BLaER1 (cell line): ENCODE results near the gene SMPD3.

Experiments used
- H3K27ac ChIP-seq: shearing (Covaris generic); formaldehyde crosslinking; 2 replicates; pipeline ENCODE4 v1.8.1; 2022
- H3K27me3 ChIP-seq: shearing (Covaris generic); formaldehyde crosslinking; 2 replicates; pipeline ENCODE4 v1.8.1; 2022
- H3K36me3 ChIP-seq: shearing (Covaris generic); formaldehyde crosslinking; 2 replicates; pipeline ENCODE4 v1.8.1; 2022
- H3K4me1 ChIP-seq: shearing (Covaris generic); formaldehyde crosslinking; 2 replicates; pipeline ENCODE4 v1.8.1; 2022
- H3K4me2 ChIP-seq: shearing (Covaris generic); formaldehyde crosslinking; 2 replicates; pipeline ENCODE4 v1.8.1; 2022
- H3K4me3 ChIP-seq: shearing (Covaris generic); formaldehyde crosslinking; 2 replicates; pipeline ENCODE4 v1.8.1; 2022
- H3K9ac ChIP-seq: shearing (Covaris generic); formaldehyde crosslinking; 2 replicates; pipeline ENCODE4 v1.8.1; 2022
- H3K9me3 ChIP-seq: shearing (Covaris generic); formaldehyde crosslinking; 2 replicates; pipeline ENCODE4 v1.8.1; 2022
- H4K20me1 ChIP-seq: shearing (Covaris generic); formaldehyde crosslinking; 2 replicates; pipeline ENCODE4 v1.8.1; 2022
- Cebpa-rat ChIP-seq: shearing (Covaris generic); IDR thresholded peaks from 2 replicates; pipeline ENCODE4 v1.8.1; 2022

The SMPD3 gene

DNA sequence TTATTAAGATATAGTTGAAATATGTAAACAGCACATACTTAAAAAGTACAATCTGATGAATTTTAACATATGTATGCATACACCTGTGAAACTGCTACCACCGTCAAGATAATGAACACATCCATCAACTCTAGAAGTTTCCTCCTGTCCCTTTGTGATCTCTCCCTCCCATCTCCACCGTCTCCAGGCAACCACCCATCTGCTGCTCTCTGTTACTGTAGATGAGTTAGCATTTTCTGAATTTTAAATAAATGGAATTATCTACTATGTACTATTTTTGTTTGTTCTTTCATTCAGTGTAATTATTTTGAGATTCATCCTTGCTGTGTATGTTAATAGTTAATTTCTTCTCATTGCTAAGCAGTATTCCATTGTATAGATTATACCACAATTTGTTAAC is 40.2 kb upstream of the SMPD3 start:
- H3K27me3 ChIP-seq: no peaks in the 10 kb centered on the region
- no peaks in the 10 kb centered on the region for H3K36me3 ChIP-seq
- TF ChIP-seq Cebpa-rat: no peak
- peaks cover 63% of the 10 kb centered on the region for H3K4me1 ChIP-seq
- H4K20me1 ChIP-seq: no peaks in the 10 kb centered on the region
- H3K9ac ChIP-seq: no peak overlapping the region
- peak overlapping the region; percentile 29; the same call in 1 of the 2 replicates for H3K4me2 ChIP-seq
- no peak overlapping the region for H3K4me3 ChIP-seq
- H3K27ac ChIP-seq: no peak overlapping the region
- peaks cover 5% of the 10 kb centered on the region for H3K9me3 ChIP-seq

DNA sequence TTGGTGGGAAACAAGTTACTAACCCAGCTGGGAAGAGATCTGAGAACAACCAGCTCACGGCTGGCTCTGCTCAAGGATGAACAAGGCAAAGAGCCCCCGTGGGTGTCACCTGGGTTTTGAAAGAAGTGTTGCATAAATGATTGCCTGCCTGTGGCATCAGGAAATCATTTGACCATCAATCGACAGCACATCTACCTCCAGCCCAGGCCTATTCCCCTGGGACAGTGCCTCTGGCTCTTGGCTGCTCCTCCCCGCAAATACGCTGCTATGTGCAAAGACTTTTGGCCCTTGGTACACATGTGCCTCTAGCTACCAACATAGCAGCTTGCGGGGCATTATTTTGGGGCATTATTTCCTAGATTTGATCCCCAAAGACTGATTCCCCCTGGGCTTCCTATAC is 39.4 kb upstream of the SMPD3 start:
- H3K9me3 ChIP-seq: 0 out of 2 replicates have a peak, but pooled peaks cover 6% of the 10 kb centered on the region
- H3K4me3 ChIP-seq: no peak overlapping the region
- TF ChIP-seq Cebpa-rat: no peak
- no peak overlapping the region for H3K27ac ChIP-seq
- no peak overlapping the region for H3K9ac ChIP-seq
- peak overlapping the region; percentile 29 for H3K4me2 ChIP-seq
- no peaks in the 10 kb centered on the region for H4K20me1 ChIP-seq
- H3K4me1 ChIP-seq: peaks cover 54% of the 10 kb centered on the region
- H3K27me3 ChIP-seq: no peaks in the 10 kb centered on the region
- no peaks in the 10 kb centered on the region for H3K36me3 ChIP-seq

DNA sequence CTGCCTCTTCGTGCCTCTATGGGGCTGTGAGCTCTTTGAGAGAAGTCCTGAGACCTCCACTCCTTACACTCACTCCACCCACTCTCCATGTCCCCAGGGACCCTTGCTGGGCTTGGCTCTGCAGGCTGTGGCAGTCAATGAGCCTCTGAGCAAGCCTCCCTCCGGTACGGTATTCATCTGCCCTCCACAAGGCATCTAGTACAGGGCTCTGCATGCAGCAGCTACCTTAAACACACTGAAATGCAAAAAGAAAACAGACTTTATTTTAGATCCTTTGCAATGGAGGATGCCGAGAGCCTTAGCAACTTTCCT is 38.9 kb upstream of the SMPD3 start:
- Histone ChIP-seq H3K4me2 (peak overlapping the region; percentile 29), H3K27ac (no peak overlapping the region), H3K9ac (no peak overlapping the region), H3K27me3 (no peaks in the 10 kb centered on the region), H4K20me1 (no peaks in the 10 kb centered on the region), H3K4me3 (no peak overlapping the region), H3K4me1 (peaks cover 49% of the 10 kb centered on the region), H3K9me3 (0 out of 2 replicates have a peak, but pooled peaks cover 6% of the 10 kb centered on the region), H3K36me3 (no peaks in the 10 kb centered on the region)
- no peak for TF ChIP-seq Cebpa-rat

DNA sequence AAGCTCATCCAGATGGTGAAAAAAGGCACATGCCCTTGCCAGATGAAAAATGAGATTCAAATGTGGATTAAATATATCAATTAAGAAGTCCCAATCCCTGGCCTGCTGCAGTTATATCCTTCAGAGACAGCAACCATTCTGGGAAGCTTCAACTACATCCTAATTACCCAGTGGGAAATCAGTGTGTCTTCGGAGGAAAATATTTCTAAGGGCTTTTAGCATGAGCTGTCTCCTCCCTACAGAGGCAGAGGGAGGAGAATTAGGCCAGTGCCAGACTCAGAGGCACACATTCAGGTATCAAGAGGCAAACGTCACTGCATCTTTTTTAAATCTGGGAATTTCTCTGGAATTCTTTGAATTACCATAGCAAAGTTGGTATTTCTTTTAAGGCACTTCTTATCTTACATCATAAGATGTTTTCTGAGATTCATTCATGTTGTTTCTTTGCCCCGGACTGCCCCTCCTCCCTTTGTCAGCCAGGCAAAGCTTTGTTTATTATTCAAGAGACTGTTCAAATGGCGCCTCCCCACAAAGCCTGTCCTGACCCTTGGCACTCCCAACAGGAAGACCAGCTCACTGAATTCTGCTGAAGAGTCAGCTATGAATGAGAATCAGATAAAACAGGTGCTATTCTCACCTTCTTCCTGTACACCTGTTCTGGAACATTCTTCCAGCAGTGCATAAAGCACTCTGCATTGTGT is 38.3 kb upstream of the SMPD3 start:
- H3K27ac ChIP-seq: no peak overlapping the region

DNA sequence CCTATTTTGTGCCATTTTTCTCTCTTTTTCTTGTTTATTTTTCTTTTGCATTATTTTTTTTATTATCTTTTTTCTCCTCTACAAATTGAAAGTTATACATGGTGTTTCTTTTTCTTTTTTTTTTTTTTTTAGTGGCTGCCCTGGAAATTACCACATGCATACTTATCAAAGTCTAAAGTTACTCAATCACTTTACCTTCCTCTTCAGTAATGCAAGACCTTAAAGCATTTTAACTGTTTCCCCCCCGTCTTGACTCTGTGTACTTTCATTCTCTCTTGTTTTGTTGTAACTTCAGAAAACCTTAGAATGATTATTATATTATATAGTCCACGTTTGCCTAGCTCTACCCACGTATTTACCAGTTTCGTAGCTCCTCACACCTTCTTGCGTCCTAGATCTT is 33.3 kb upstream of the SMPD3 start:
- Histone ChIP-seq H3K9me3 (peaks cover 21% of the 10 kb centered on the region; the same call in 1 of the 2 replicates), H3K4me3 (no peak overlapping the region), H3K36me3 (no peaks in the 10 kb centered on the region), H4K20me1 (no peaks in the 10 kb centered on the region), H3K4me2 (no peak overlapping the region), H3K27me3 (no peaks in the 10 kb centered on the region), H3K4me1 (peaks cover 18% of the 10 kb centered on the region), H3K9ac (no peak overlapping the region), H3K27ac (no peak overlapping the region)
- no peak for TF ChIP-seq Cebpa-rat

More for the DNA sequence above, 38.3 kb upstream of the SMPD3 start:
- TF ChIP-seq Cebpa-rat: no peak
- Histone ChIP-seq H3K4me1 (peaks cover 44% of the 10 kb centered on the region), H3K36me3 (no peaks in the 10 kb centered on the region), H3K4me3 (no peak overlapping the region), H3K4me2 (peak overlapping the region; percentile 29), H3K27me3 (no peaks in the 10 kb centered on the region), H3K9ac (no peak overlapping the region), H3K9me3 (0 out of 2 replicates have a peak, but pooled peaks cover 6% of the 10 kb centered on the region), H4K20me1 (no peaks in the 10 kb centered on the region)

DNA sequence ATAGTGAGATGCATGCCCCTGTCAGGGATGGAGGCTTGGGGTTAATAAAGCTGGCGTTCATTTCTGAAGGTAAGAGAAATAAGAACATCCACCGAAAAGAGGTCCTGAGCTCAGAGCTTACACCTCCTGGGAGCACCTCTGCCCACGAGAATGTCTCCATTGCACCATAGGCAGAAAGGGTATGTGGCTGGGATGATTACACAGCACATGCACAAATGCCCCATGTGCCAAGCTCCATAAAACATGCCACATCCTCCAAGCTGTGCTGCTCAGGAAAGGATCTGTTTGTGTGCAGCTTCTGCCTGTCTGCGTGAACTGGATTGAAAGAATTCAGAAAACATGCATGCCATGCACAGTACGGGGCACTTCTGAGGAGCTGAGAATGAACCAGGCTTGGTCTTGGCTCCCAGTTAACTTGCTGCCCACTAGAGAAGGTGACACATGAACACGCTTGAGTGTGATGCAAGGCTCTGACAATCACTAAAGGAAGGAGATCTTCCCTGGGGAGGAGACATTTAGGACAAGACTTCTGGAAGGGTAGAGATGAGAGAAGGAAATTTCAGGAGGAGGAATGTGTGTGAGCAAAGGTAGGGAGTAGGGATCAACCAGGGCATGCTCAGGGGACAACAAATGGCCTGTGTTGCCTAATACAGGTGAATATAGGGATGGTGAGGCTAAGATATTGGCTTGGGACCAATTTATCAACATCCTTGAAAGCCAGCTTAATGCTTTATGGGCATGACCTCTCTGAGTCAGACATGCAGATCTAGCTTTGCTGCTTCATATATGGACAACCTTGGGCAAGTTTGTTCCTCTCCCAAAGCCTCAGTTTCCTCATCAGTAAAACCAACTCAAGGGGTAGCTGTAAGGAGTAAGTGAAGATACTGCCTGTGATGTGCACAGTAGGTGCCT is 32.0 kb upstream of the SMPD3 start:
- no peaks in the 10 kb centered on the region for H3K27me3 ChIP-seq
- H3K9me3 ChIP-seq: peaks cover 23% of the 10 kb centered on the region; the same call in 1 of the 2 replicates
- no peak for TF ChIP-seq Cebpa-rat
- no peaks in the 10 kb centered on the region for H3K36me3 ChIP-seq
- H3K27ac ChIP-seq: no peak overlapping the region
- H3K4me2 ChIP-seq: peak overlapping the region; percentile 60
- H3K4me3 ChIP-seq: no peak overlapping the region
- H3K4me1 ChIP-seq: peaks cover 16% of the 10 kb centered on the region
- H4K20me1 ChIP-seq: no peaks in the 10 kb centered on the region
- H3K9ac ChIP-seq: no peak overlapping the region

DNA sequence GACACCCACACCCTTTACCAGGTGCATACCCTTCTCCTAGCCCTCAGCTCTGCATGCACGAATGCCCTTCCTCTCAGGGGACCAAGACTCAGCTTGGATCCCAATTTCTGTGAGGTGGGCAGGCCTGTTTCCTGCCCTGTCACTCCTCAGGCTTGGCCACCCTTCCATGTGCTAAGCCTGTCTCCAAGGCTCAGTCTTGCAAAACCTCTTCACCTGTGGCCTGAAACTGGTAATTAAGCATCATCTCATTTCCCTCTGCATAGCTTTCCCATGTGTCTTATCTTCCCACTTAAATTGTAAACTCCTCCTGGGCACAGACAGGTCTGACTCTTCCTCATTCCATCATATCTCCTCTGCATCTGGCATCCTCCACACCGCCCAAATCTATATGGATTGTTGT is 31.0 kb upstream of the SMPD3 start:
- peaks cover 23% of the 10 kb centered on the region; the same call in 1 of the 2 replicates for H3K9me3 ChIP-seq
- H3K9ac ChIP-seq: no peak overlapping the region
- no peak for TF ChIP-seq Cebpa-rat
- H3K27ac ChIP-seq: no peak overlapping the region
- H3K4me2 ChIP-seq: peak overlapping the region; percentile 60
- no peaks in the 10 kb centered on the region for H3K27me3 ChIP-seq
- H3K36me3 ChIP-seq: no peaks in the 10 kb centered on the region
- H3K4me3 ChIP-seq: no peak overlapping the region
- peaks cover 16% of the 10 kb centered on the region for H3K4me1 ChIP-seq
- H4K20me1 ChIP-seq: no peaks in the 10 kb centered on the region

DNA sequence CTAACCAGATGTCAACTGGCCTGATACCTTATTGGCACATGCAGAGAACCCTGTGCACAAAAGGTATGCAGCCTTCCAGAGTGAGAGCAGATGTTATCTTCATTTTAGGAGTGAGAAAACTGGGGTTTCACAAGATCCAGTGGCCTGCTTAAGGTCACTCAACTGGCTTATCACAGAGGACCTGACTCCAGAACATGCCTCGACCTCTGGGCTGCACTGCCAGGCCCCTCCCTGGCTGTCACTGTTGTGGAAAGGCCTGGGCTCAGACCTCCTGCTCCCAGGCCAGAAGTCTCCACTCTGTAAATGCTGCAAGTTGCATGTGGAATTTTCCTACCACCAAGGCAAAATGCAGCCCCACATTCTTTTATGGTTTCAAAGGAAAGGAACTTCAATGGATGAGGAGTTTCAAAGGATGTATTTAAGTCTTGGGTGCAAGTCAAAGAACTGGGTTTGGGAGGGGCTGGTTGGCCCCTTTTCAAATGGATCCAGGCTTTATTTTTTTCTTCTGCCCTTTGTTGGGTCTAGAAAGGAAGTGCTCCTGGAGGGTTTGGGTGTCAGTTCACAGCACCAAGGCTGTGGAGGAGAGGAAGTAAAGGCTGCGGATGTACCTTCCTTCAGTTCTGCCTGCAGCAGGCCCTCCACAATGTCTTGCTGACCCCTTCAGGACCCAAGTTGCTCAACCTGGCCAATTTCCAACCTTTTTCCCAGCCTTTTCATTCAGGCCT is 30.4 kb upstream of the SMPD3 start:
- Histone ChIP-seq H3K4me2 (peak overlapping the region; percentile 60), H3K9ac (no peak overlapping the region), H3K36me3 (no peaks in the 10 kb centered on the region), H3K27me3 (no peaks in the 10 kb centered on the region), H3K9me3 (peaks cover 23% of the 10 kb centered on the region; the same call in 1 of the 2 replicates), H4K20me1 (no peaks in the 10 kb centered on the region), H3K4me3 (no peak overlapping the region), H3K4me1 (peaks cover 22% of the 10 kb centered on the region), H3K27ac (no peak overlapping the region)
- no peak for TF ChIP-seq Cebpa-rat

DNA sequence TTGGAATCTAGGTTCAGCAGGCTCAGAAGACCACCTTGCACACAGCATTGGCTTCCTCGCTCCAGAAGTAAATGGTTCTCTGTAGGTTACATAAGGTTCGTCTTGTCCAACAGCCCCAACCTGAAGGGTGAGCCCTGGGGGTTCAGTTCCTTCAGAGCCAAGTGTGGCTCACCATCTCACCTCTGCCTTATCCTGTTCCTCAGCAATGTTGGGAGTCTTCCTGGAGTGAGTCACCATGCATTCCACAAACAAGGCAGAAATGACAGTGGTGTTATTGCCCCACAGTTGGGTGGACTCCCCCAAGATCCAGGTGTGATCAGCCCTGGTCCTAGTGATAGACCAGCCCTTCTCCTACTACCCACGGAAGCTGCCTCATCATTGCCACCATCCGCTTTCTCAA is 26.8 kb upstream of the SMPD3 start:
- Histone ChIP-seq H3K4me2 (no peak overlapping the region), H3K9ac (no peak overlapping the region), H3K9me3 (peaks cover 17% of the 10 kb centered on the region; the same call in 1 of the 2 replicates), H3K4me1 (peaks cover 40% of the 10 kb centered on the region), H4K20me1 (no peaks in the 10 kb centered on the region), H3K36me3 (no peaks in the 10 kb centered on the region), H3K27ac (no peak overlapping the region), H3K4me3 (no peak overlapping the region), H3K27me3 (no peaks in the 10 kb centered on the region)
- no peak for TF ChIP-seq Cebpa-rat
